GM19328 (cell line): ENCODE results near the gene NELFB.
A peak's percentile ranks its signal among the peaks of the same experiment; 100 is the strongest.

Experiments
- ATAC-seq: cut with Tn5 transposase; IDR thresholded peaks from one replicate; pipeline ENCODE4 v1.9.1; 2021; ENCODE audit warnings: mild to moderate bottlenecking, moderate library complexity; ENCODE audit not compliant: unreplicated experiment

Gene NELFB

DNA sequence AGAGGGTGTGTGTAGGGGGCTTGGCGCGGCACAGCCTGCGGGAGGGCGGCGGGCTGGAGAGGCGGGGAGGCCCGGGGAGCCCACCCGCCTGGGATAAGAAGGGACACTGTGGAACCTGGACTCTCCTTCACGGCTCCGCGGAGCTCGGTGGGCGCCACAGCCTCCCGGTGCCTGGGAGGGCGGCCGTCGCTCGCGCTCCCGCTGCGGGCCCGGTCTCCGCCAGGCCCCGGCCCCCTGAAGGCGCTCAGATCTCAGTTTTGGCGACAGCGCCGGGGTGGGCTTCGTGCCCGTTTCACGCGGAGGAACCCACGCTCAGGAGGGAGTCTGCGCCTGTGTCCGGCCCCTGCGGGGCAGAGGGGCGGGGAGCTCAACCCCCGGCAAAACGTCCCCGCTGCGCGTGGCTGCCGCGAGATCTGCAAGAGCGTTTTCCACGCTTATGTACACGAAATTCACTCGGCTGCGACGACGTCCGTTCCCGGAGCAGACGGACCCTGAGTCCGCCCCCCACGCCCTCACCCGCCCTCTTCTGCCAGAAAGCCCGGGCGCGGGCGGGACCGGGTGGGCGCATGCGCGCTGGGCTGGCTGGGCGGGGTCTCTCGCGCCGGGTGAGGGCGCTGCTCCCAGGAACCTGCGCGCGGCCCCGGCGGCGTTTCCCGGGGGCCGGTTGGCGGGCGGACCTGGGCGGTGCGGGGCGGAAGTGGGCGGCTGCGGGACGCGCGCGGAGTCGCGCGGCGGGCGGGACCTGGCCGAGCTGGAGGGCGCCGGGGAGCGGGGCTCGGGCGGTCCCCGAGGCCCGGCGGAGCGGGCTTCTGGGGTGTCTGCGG lies at the start of gene NELFB:
Gene NELFB, plus strand, starts transcription at position 704 of the 824 bp plus-strand sequence.
- peak; percentile 79 for ATAC-seq

DNA sequence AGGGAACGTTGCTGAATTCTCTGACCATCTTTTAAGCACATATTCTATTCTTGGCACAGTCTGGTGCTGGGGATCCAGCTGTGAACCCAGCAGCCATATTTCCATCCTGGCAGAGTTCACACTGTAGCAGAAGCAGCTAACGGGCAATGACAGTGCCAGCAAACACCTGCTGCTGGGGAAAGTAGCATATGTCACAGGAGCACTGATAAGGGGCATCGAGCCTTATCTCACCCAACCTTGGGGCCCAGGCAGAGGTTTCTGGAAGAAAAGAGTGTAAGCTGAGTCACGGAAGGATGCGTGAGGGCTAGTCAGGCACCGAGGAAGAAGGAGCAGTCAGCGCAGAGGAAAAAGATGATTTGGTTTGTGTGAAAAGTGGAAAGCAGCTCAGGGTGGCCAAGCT lies 48.5 kb upstream of the NELFB start:
- ATAC-seq, result no peak

DNA sequence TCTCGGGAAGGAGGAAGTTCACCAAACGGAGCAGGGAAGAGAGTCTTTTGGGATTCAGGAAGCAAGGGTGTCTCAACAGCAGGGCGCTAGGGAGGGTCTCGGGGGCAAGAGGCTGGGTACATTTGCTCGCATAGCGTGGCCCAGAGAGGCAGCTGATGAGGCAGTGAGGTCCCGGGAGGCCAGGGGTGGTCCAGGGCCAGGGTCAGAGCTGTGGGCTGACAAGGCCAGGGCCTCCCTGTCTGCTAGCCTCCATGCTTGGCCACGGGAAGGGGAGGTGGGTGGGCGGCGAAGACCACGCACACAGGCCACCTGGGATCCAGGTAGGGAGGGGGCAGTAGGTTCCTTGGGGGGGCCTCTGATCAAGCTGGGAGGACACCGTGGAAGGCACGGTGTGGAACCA lies 43.6 kb upstream of the NELFB start:
- no peak for ATAC-seq

DNA sequence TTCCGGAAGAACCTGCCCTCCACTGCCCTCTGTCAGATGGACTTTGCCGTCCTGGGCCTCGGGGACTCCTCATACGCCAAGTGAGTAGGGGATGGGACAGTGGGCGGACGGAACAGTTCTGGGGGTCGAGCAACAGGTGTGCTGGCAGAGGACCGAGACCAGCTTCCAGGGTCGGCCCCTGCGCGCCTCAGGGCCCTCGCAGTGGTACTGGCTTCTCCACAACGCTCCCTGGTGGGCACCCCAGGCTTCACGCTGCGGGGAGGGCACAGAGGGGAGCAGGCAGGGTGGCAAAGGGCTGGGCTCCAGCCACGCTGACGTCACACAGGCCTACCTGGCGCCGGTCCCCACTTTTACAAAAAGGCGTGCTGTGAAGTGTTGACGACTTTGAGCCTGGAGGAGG lies 42.6 kb upstream of the NELFB start:
- ATAC-seq, result no peak

DNA sequence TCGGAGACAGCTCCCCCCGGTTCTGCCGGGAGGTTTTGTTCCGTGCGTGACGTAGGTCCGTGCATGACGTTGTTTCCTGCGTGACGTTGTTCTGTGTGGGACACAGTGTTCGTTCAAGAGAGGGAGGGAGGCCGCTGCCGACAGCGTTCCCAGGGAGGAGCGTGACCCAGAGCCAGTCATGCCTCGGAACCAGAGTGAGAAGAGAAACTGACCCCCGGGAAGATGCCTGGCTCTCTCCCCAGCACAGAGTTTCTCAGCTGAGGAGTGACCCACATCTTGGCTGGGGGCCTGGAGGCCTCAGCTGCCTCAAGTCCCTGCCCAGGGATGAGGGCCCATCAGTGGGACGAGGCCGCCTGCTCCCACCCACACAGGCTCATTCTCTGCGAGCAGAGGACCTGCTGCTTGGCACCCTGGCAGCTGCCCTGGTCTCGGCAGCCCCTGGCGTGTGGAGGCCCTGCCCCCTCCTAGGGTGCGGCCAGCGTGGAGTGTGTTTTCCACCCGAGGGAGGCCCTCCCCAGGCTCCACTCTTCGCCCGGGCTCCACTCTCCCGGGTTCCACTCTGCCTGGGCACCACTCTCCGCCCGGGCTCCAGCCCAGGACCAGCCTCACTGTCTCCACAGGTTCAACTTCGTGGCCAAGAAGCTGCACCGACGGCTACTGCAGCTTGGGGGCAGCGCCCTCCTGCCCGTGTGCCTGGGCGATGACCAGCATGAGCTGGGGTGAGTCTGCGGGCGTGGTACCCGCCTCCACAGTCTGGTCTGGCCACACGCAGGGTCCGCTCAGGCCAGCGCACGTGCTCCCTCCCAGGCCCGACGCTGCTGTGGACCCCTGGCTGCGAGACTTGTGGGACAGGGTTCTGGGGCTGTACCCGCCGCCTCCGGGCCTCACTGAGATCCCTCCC lies 41.7 kb upstream of the NELFB start:
- ATAC-seq, result no peak

DNA sequence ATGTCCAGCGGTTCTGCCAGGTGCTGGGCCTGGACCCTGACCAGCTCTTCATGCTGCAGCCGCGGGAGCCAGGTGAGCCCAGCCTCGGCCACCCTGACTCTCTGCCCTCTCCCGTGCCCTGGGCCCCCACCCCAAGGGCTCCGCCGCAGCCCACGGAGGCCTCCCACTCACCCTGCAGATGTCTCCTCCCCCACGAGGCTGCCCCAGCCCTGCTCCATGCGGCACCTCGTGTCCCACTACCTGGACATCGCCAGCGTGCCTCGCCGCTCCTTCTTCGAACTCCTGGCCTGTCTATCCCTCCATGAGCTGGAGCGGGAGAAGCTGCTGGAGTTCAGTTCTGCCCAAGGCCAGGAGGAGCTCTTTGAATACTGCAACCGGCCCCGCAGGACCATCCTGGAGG lies 40.5 kb upstream of the NELFB start:
- ATAC-seq, result no peak

DNA sequence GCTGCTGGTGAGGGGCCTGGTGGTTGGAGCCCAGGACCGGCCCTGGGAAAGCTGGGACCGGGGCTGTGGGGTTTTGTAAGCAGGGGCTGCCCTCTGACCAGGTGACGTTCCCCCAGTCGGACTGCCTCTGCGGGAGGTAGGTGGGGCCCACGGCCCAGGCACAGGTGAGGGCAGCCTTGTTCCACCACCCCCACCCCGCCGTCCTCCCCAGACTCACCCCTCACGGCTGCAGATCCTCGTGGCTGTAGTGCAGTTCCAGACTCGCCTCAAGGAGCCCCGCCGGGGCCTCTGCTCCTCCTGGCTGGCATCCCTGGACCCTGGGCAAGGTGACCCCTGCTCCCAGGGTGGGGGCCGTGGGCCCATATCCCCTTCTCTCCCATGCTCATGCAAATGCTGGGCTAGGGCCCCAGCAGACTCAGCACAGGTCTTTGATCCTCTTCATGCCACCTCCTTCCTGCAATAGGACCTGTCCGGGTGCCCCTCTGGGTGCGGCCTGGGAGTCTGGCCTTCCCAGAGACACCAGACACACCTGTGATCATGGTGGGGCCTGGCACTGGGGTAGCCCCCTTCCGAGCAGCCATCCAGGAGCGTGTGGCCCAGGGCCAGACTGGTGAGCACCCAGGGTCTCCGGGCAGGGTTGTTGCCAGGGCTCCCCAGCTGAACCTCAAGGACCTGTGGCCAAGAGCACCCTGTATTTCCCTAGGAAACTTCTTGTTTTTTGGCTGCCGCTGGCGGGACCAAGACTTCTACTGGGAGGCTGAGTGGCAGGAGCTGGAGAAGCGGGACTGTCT lies 39.7 kb upstream of the NELFB start:
- no peak for ATAC-seq

DNA sequence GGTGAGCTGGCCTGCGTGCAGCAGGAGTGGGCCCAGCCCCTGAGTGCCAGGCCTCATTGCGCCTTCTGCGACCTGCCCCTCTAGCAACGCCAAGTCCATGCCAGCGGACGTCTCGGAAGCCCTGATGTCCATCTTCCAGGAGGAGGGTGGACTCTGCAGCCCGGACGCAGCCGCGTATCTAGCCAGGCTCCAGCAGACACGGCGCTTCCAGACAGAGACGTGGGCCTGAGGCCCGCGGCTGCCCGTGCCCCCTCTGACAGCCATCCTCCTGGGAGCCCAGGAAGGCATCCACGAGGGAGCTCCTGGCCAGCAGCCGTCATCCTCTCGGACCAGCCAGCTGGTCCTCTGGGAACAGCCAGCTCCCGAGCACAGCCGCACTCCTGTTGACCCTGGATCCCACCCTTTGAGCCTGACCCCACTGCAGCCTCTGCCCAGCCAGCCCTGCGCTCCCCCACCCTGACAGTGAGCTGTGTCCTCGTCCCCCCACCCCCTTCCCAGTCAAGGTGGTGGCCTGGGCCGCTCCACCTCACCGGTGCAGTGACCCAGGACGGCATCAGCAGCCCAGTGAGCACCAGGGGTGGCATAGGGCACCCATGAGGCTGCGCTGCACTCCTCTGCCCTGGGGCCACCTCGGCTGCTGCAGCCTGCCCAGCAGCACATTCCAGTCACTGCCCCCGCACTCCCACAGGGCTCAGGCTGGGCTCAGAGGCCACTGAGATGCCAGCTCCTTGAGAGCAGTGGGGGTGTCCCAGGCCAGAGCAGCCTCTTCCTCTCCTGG lies 38.8 kb upstream of the NELFB start:
- no peak for ATAC-seq

DNA sequence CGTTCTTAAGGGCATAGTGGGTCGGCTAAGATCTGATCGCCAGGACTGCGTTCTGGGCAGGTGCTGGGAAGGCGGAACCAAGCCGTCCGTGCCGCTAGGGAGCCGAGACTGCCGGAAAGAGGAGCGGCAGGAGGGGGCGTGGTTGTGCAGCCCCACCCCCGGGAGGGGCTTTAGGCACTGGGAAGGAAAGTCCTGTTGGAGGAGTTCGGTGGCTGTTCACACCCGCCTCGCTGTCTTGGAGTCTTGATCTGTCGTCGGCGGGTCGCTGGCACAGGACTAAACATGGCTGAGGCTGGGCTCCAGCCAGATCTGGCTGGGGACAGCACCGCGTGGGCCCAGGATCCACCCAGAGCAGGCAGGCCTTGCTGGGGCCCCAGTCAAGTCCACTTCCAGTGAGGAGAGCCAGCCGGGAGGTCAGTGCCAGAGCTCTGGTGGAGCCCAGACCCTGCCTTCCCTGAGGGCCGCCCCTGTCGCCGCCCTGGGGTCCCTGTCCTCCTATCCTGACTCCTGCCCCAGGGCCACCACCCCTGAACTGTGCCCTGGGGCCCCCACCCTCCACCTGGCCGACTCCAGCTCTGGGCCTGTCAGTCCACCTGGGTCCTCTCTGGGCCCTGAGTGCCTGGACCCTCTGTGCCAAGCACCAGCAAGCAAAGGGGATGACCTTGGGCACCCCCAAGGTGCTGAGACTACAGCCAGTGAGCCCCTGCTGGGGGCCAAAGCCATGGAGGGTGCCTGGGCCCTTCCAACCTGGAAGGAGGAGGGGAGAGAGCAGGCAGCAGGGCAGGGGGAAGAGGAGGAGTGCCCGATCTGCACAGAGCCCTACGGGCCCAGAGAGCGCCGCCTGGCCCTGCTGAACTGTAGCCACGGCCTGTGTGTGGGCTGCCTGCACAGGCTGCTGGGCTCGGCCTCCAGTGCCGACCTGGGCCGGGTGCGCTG lies 37.6 kb upstream of the NELFB start:
- no peak for ATAC-seq

DNA sequence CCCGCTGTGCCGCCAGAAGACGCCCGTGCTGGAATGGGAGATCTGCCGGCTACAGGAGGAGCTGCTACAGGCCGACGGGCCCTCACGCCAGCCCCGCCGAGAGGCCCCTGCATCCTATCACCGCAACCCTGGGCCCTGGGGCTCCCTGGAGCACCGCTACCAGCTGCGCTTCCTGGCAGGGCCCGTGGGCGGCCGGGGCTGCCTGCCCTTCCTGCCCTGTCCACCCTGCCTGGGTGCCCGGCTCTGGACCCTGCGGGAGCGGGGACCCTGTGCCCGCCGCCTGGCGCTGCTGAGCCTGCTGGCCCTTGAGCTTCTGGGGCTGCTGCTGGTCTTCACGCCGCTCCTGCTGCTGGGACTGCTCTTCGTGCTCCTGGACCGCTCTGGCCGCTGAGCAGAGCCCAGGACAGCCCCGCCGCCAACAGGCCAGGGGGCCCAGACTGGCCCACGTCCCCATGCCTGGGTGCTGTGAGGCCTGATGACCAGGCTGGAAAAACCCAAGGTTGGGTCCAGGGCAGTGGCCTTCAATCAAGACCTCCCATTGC lies 36.8 kb upstream of the NELFB start:
- ATAC-seq, result no peak

DNA sequence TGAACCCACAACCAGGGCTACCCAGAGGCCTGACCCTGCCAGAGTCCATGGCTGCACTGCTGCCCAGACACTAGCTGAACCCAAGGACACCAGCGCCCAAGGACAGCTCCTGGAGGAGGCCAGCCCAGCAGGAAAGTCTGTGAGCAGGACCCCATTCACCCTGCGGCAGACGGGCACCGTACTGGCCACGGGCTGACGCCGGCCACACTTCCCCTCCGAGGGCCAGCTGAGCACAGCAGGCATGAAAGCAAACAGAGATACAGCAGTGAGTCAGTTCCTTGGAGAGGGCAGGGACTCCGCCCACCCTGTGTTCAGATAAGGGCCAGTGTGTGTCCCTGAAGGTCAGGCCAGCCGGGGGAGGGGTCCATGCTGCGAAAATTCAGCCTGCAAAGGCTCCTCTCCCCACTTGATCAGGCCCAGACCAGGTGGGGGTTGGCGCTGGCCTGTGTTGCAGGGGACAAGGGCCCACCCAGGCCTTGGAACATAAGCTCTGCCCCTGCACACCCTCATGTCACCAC lies 36.3 kb upstream of the NELFB start:
- no peak for ATAC-seq

DNA sequence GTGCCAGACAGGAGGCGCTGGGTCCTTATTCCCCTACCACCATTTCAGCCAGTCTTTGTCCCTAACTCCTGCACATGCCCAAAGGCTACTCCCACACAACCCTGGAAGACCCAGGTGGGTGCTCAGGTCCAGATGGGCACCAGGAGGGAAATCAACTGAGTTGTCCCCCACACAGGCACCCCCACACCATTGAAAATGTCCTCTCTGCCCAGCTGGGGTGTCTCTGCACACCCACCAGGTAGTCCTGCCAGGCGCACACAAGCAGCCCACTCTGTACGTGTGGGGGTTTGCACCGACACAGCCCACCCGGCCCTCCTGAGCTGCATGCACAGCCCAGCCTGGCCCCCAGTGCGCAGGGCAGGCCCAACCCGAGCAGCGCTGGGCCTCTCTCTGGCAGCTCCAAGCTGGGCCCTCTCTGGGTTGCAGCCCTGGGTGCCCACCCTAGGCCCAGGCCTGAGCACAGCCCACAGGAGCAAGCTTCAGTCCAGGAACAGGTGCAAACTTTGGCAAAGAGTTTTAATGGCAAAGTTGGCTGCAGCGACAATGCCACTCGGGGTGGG lies 35.3 kb upstream of the NELFB start:
- ATAC-seq, result no peak

DNA sequence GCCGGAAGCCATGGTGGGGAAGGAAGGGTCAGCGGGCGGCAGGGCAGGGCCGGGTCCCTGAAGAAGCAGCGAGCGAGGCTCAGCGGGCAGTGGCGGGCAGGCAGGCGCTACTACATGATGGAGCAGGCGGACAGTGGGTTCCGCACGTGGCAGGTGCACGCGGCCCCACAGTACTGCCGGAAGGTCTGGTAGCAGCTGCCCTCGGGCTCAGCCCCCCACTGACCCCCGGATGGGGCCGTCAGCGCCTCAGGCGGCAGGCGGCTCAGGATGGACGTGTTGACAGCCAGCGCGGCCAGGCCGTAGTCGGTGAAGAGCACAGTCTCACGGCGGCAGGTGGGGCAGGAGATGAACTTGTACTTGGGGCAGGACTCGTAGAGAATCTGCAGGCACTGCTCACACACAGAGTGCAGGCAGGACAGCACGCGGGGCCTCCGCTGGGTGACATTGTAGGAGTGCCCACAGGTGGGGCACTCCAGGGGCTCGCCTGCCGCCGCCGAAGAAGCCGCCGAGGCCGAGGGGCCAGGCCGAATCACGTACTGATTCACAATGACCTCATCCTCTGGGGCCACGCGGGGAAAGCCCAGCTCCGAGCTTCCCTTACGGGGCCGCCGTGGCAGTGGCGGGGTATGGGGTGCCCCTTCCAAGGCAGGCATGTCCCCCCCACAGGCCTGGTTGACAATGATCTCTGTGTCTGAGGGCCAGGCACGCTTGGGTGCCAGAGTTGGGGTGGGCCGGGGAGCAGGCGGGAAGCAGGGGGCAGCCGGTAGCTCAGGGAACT lies 34.6 kb upstream of the NELFB start:
- ATAC-seq, result no peak

DNA sequence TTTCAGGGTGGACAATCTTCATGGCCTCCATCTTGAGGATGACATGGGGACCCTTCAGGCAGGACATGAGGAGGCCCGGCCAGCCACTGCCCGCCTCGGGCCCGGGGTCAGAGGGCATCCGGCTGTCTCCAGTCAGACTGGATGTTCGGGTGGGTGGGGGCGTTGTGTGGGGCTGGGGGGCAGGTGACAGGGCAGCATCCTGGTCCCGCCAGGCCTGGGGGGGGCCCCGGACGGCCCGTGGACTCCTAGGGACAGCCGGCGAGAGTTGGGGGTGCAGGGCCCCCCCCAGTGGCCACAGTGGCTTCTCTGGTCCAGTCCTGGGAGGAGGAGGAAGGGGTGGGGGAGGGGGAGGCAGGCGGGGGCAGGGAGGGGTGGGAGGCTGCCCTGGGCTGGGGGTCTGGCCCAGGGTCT lies 34.0 kb upstream of the NELFB start:
- no peak for ATAC-seq

DNA sequence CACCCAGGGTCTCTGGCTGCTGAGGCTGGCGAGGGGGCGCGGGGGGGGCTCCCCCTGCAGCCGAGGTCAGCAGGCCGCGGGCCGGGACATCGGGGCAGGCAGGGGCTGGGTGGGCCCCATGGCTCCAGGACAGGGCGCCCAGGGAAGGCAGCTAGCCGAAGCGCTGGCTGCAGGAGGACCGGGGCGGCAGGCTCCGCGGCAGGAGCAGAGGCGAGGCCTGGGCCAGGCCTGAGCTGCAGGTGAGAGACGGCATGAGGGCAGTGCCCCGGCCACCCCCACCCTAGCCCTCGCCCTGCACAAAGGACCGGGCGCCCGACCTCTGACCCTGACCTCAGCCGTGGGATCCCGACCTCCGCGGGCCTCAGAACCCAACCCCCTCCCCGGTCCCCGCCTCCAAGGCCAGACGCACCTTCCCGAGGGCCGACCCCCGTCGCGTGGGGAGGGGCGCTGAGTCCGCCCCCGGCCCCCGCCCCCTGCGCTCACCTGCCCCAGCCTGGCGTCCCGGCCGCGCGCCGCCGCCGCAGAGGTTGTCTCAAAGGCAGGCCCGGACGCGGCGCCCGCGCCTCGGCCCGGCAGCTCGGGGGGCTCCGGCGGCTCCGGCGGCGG lies 33.5 kb upstream of the NELFB start:
- ATAC-seq, result no peak

DNA sequence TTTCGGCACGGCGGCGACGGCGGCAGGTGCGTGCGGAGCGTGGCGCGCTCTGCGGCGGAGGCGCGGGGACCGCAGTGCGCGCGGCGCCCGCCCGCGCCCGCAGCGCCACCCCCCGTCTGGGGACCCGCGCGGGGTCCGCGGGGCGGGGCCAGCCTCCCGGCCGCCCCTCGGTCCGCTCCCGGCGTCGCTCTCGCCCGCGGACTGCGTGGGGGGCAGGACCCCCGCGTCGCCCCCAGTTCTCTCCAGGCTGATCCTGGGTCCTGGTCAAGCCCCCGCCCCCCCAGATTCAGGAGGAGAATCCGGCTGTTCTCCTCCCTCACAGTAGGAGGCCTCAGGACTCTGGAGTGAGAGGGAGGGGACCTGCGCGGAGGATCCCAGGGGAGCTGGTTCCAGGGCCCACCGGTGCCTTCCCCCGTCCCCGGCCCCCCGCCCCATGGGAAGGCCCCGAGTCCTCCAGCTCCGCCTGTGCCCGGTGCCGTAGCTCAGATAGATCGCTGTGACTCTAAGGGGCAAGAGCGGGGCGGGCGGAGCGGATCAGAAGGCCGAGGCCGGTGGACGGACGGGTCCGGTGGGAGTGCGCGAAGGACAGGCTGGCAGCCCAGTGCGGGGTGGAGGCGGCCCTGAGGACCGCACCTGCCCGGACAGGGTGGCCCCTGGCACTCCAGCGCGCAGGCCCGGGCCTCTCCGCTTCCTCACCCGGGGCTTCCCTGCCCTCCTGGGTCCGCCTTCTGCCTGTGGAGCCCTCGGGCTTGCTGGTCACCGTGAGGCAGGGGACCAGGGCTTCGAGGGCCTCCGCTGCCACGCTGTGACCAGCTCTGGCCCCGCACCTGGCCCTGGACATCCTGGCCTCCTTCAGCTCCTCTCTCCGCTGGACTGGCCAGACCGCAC lies 32.7 kb upstream of the NELFB start, which contains the start of gene RNF208:
Gene RNF208, minus strand, starts transcription at position 51 of the 888 bp plus-strand sequence. CDS start 1,028 bp downstream, outside the sequence.
- no peak for ATAC-seq
